GM12878 (cell line): ENCODE results near the gene SACS. TPM values are rescaled to one million over a fixed set of nuclear protein-coding genes. Genes with fewer than 3 reads are reported as not detected.

Experiments
- ATAC-seq: fragments of 200-7000 bp; cut with Tn5 transposase; 3 replicates; pipeline ENCODE4 v1.9.1; 2020; ENCODE audit warnings: mild to moderate bottlenecking, moderate library complexity
- BruUV-seq: library from RNA; stranded (reverse); fragments of 400-500 nt; replicated peaks from 2 replicates; lab custom pipeline; 2021; lab: Mats Ljungman, UMichigan
- CTCF ChIA-PET: fragments of 300-600 bp; sonication (Branson Sonifier 250); formaldehyde crosslinking; extraction: SDS; loops from one replicate; lab custom pipeline; 2021; ENCODE audit warnings: inconsistent platforms; lab: Yijun Ruan, JAX
- POLR2A ChIA-PET: fragments of 350-600 bp; formaldehyde crosslinking; extraction: SDS; loops from one replicate; lab custom pipeline; 2021; ENCODE audit warnings: inconsistent platforms; lab: Charles Lee
- RAD21 ChIA-PET: fragments of 300-600 bp; sonication (Branson Sonifier 250); formaldehyde crosslinking; loops from one replicate; lab custom pipeline; 2023; ENCODE audit warnings: antibody characterized with exemption; ENCODE audit not compliant: unreplicated experiment; lab: Charles Lee
- SMC1A ChIA-PET: fragments of 300-600 bp; sonication (Branson Sonifier 250); formaldehyde crosslinking; loops from one replicate; lab custom pipeline; 2023; ENCODE audit not compliant: unreplicated experiment, uncharacterized antibody; lab: Charles Lee
- DNase-seq: peaks from one replicate; pipeline ENCODE4 v3.0.0-alpha.2; 2011; ENCODE audit warnings: low read depth, low spot score
- FAIRE-seq: peaks from 3 replicates; lab custom pipeline; 2011; peaks lifted over from hg19 to GRCh38; lab: Jason Lieb, UNC
- H2AFZ ChIP-seq: 2 replicates; pipeline ENCODE4 v1.6.0; 2011; ENCODE audit warnings: low read depth, low read length, control low read depth; ENCODE audit not compliant: control insufficient read depth
- H3K27ac ChIP-seq: 2 replicates; pipeline ENCODE4 v1.5.1; 2011; ENCODE audit warnings: control low read depth; ENCODE audit not compliant: control insufficient read depth, insufficient read depth
- H3K27me3 ChIP-seq, 2 experiments: replicated peaks in 1 of 2; 2 replicates each; pipeline versions ENCODE4 v1.6.0 to v1.6.1; 2011; ENCODE audit warnings: low read length in 1 of 2; ENCODE audit not compliant: control insufficient read depth in 2 of 2, insufficient read depth in 2 of 2
- H3K36me3 ChIP-seq, 2 experiments: 2 replicates each; pipeline ENCODE4 v1.5.1; 2011; ENCODE audit warnings: low read length in 1 of 2; ENCODE audit not compliant: control insufficient read depth in 2 of 2, insufficient read depth in 2 of 2
- H3K4me1 ChIP-seq: 2 replicates; pipeline ENCODE4 v1.6.1; 2011; ENCODE audit warnings: mild to moderate bottlenecking, low read length, moderate library complexity, mixed read lengths; ENCODE audit not compliant: control insufficient read depth, insufficient read depth
- H3K4me2 ChIP-seq: 2 replicates; pipeline ENCODE4 v1.6.0; 2011; ENCODE audit warnings: control low read depth; ENCODE audit not compliant: control insufficient read depth, insufficient read depth
- H3K4me3 ChIP-seq: fragments of 200-600 bp; sonication (generic); 2 replicates; pipeline ENCODE4 v1.5.1; 2016
- H3K79me2 ChIP-seq: 2 replicates; pipeline ENCODE4 v1.6.0; 2011; ENCODE audit warnings: low read length; ENCODE audit not compliant: control insufficient read depth, insufficient read depth
- H3K9ac ChIP-seq: 2 replicates; pipeline ENCODE4 v1.8.0; 2011; ENCODE audit warnings: low read length, control low read depth, mixed read lengths; ENCODE audit not compliant: control insufficient read depth, insufficient read depth
- H3K9me3 ChIP-seq: replicated peaks from 3 replicates; pipeline ENCODE4 v1.5.1; 2011; ENCODE audit warnings: mild to moderate bottlenecking, low read length; ENCODE audit not compliant: control insufficient read depth, insufficient read depth
- H4K20me1 ChIP-seq: 2 replicates; pipeline ENCODE4 v1.6.0; 2011; ENCODE audit not compliant: control insufficient read depth, insufficient read depth
- BACH1 ChIP-seq: fragments of 450-650 bp; IDR thresholded peaks from 2 replicates; pipeline ENCODE4 v1.6.1; 2017; ENCODE audit warnings: mild to moderate bottlenecking, borderline replicate concordance
- DPF2 ChIP-seq: fragments of 450-650 bp; IDR thresholded peaks from 2 replicates; pipeline ENCODE4 v1.6.1; 2017; ENCODE audit warnings: mild to moderate bottlenecking
- ETV6 ChIP-seq, 2 experiments: fragments of 450-650 bp in 1 of 2; IDR thresholded peaks in 1 of 2; conservative IDR thresholded peaks in 1 of 2; 2 replicates each; pipeline ENCODE4 v1.6.1; 2014; ENCODE audit warnings: antibody characterized with exemption in 1 of 2, borderline replicate concordance in 1 of 2, low read depth in 1 of 2, mild to moderate bottlenecking in 1 of 2, moderate library complexity in 1 of 2
- IKZF2 ChIP-seq, 2 experiments: fragments of 450-650 bp; IDR thresholded peaks; 2 replicates each; pipeline ENCODE4 v1.6.1; 2017; ENCODE audit warnings: mild to moderate bottlenecking in 2 of 2, moderate library complexity in 2 of 2
- NFYA ChIP-seq: IDR thresholded peaks from 2 replicates; pipeline ENCODE4 v1.6.1; 2011; ENCODE audit warnings: low read depth, mild to moderate bottlenecking, low read length, improper control_type of control experiment, borderline replicate concordance
- POLR2A ChIP-seq: IDR thresholded peaks from 2 replicates; pipeline ENCODE4 v1.6.1; 2011; ENCODE audit warnings: low read depth, mild to moderate bottlenecking, low read length
- POU2F2 ChIP-seq: IDR thresholded peaks from 3 replicates; pipeline ENCODE4 v1.6.1; 2011; ENCODE audit warnings: low read depth, mild to moderate bottlenecking, low read length, borderline replicate concordance
- SREBF2 ChIP-seq: IDR thresholded peaks from 2 replicates; pipeline ENCODE4 v1.6.1; 2012; ENCODE audit warnings: mild to moderate bottlenecking, low read length
- TCF3 ChIP-seq: IDR thresholded peaks from 2 replicates; pipeline ENCODE4 v1.6.1; 2012; ENCODE audit warnings: low read depth, mild to moderate bottlenecking, low read length, borderline replicate concordance; ENCODE audit not compliant: insufficient read depth
- ZNF622 ChIP-seq: fragments of 450-650 bp; IDR thresholded peaks from 2 replicates; pipeline ENCODE4 v1.6.1; 2017; ENCODE audit warnings: mild to moderate bottlenecking, inconsistent platforms
- ZSCAN29 ChIP-seq: fragments of 450-650 bp; IDR thresholded peaks from 2 replicates; pipeline ENCODE4 v1.6.1; 2017; ENCODE audit warnings: mild to moderate bottlenecking, moderate library complexity
- WGBS: methylation state at CpG from one replicate; pipeline ENCODE4 v1.1.6; 2016; ENCODE audit warnings: low lambda C conversion rate; ENCODE audit not compliant: insufficient replicate concordance, insufficient coverage; ENCODE audit errors: missing lambda C conversion rate; 5-methylcytosine and 5-hydroxymethylcytosine counted together
- in situ Hi-C: fragments of 300-500 bp; cut with MboI; formaldehyde crosslinking; loops from 9 replicates; pipeline ENCODE4 v1.14.3; 2018; ENCODE audit warnings: mixed read lengths
- intact Hi-C: fragments of 100-400 bp; cut with micrococcal nuclease; formaldehyde crosslinking; loops from one replicate; pipeline ENCODE4 v1.14.2; 2022; ENCODE audit not compliant: unreplicated experiment
- polyA plus RNA-seq, 11 experiments: library from polyadenylated mRNA; depleted of rRNA in 4 of 11; unstranded in 6 of 11; stranded (reverse) in 5 of 11; fragments of >200 nt; fragmentation: Nextera tagmentation in 4 of 11; fragmentation: Illumina TruSeq in 1 of 11; extraction: Ambion mirVana in 4 of 11; extraction: Trizol in 1 of 11; gene quantifications; 1 replicate in 1 of 11; 2 replicates in 10 of 11; pipeline versions ENCODE4 v1.2.1 to v1.2.3, GENCODE V29; 2011 to 2016; ENCODE audit warnings: inconsistent platforms in 2 of 11, missing spikeins in 2 of 11, low read depth in 1 of 11
- total RNA-seq, 4 experiments: library from RNA; depleted of rRNA in 3 of 4; stranded (reverse); fragments of >200 nt in 3 of 4; fragmentation: Illumina TruSeq in 1 of 4; extraction: Trizol in 1 of 4; gene quantifications; 2 replicates each; pipeline versions ENCODE4 v1.2.1 to v1.2.3, GENCODE V29; 2013 to 2021
- TF ChIP-seq, protein P1 (sequence below): IDR thresholded peaks from 2 replicates; pipeline ENCODE4 v1.6.1; 2011; ENCODE audit warnings: borderline replicate concordance, low read depth, mild to moderate bottlenecking, moderate library complexity, low read length; ENCODE audit not compliant: insufficient read depth, poor library complexity, severe bottlenecking

SACS gene
- total and polyA plus RNA-seq, 10 of the 15 experiments (the other 5 are each of a cell fraction or from before 2014, with no cell fraction given) = 9.9 to 74.9 (median 22.1) TPM

DNA sequence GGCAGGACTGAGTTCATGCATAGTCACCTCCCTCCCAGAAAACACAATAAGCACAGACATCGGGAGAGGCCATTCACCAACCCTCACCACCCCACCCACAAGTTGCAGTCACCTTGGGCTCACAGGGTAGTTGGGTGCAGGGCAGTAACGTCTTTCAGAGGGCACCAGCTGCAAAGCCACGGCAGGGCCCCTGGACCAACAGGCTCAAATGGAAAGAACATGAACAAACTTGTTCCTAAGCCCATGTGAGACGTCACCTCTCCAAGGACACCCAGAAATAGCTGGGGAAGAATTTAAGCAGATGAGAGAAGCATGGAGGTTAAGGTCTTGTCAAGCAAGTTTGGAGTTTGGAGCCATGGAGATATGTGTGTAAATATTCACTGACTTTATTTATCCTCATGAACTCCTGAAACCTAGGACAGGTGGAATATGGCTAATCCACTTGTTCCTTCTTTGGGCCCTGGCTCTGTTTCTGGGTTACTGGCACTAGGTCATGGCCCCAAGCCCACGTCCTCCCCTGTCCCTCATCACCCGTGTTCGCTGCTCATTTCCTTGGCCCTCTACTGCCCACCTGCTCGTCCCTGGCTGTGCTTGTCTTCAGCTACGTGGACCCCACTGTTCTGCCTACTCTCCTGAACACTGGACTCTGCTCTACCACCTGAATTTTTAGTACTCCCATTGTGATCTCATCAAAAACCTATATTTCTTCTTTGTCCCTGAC lies 40.4 kb downstream of the SACS start:
- no peak overlapping the region for H3K27ac ChIP-seq
- H2AFZ ChIP-seq = no peak overlapping the region
- SMC1A ChIA-PET = no interaction called here
- RAD21 ChIA-PET = no interaction called here
- H3K36me3 ChIP-seq = no peaks in the 10 kb centered on the region
- H3K9ac ChIP-seq = no peak overlapping the region
- CTCF ChIA-PET = no interaction called here
- WGBS = 49% methylated on average over 9 of the region's 9 CpGs
- intact Hi-C loops (no loop called here), in situ Hi-C loops (no loop called here)
- DNase-seq (no peak), FAIRE-seq (no peak), ATAC-seq (no peak)
- BruUV-seq = no TSS peak
- no peaks in the 10 kb centered on the region for H3K4me1 ChIP-seq
- no peaks in the 10 kb centered on the region for H3K79me2 ChIP-seq
- TF ChIP-seq ZSCAN29 (no peak), BACH1 (no peak), TCF3 (no peak), ETV6 (conservative IDR thresholded peaks at IDR 0.05 in 1 of 2, IDR thresholded peaks at IDR 0.05 in 1 of 2; ENCODE audit: borderline replicate concordance in 1 of 2, low read depth in 1 of 2) (no peak), NFYA (no peak), ZNF622 (no peak), IKZF2 (IDR thresholded peaks at IDR 0.05) (no peak), POLR2A (no peak), POU2F2 (no peak), SREBF2 (no peak), DPF2 (no peak)
- TF ChIP-seq, protein P1, sequence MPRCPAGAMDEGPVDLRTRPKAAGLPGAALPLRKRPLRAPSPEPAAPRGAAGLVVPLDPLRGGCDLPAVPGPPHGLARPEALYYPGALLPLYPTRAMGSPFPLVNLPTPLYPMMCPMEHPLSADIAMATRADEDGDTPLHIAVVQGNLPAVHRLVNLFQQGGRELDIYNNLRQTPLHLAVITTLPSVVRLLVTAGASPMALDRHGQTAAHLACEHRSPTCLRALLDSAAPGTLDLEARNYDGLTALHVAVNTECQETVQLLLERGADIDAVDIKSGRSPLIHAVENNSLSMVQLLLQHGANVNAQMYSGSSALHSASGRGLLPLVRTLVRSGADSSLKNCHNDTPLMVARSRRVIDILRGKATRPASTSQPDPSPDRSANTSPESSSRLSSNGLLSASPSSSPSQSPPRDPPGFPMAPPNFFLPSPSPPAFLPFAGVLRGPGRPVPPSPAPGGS = no peak
- H3K4me2 ChIP-seq = no peak overlapping the region
- H3K4me3 ChIP-seq = no peak overlapping the region
- no peaks in the 10 kb centered on the region for H3K27me3 ChIP-seq
- H4K20me1 ChIP-seq = no peaks in the 10 kb centered on the region
- POLR2A ChIA-PET = interaction anchor here (0.6 kb wide), 1 partner anchor 498 kb away, joined by 3 read pairs; no protein-coding TSS in a partner anchor
- no peaks in the 10 kb centered on the region; the same call in 2 of the 3 replicates for H3K9me3 ChIP-seq
